ENCODE data around the gene MPP4. TPM values are rescaled to one million over a fixed set of nuclear protein-coding genes. Genes with fewer than 3 reads are reported as not detected.

The MPP4 gene
- total and polyA plus RNA-seq, 9 of the 15 experiments (the other 6 are each of a cell fraction or from before 2014, with no cell fraction given): 0.03 to 0.08 TPM; not detected in 7

DNA sequence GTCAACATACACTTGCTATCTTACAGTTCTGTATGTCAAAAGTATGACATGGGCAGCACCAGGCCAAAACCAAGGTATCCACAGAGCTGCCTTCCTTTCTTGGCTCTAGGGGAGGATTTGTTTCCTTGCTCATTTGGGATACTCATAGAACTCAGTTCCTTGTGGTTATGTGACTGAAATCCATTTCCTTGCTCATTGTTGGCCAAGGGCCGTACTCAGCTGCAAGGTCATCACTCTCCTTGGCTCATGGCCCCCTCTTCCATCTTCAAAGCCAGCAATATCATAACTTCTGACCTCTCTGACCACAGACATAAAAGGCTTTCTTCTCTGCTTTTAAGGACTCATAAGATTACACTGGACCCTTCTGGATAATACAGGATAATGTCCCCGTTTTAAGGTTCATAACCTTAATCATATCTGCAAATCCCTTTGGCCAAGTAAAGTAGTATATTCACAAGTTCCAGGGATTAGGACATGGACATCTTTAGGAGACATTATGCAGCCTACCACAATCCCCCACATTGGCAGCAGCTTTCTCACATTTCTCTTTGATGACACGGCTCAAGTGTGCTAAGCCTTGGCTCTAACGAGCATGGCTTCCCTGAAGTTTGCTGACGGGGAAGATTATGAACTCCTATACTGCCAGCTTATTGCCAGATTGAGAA is 76.0 kb downstream of the MPP4 start (continued):
- TF ChIP-seq SMAD1 (IDR thresholded peaks at IDR 0.05; ENCODE audit: low read depth, low read length, partially characterized antibody) (no peak), ZEB2 (IDR thresholded peaks at IDR 0.05) (no peak), NBN (IDR thresholded peaks at IDR 0.05; ENCODE audit: low read depth) (no peak), HDAC2 (IDR thresholded peaks at IDR 0.05) (no peak), TRIM24 (IDR thresholded peaks at IDR 0.05) (no peak)

DNA sequence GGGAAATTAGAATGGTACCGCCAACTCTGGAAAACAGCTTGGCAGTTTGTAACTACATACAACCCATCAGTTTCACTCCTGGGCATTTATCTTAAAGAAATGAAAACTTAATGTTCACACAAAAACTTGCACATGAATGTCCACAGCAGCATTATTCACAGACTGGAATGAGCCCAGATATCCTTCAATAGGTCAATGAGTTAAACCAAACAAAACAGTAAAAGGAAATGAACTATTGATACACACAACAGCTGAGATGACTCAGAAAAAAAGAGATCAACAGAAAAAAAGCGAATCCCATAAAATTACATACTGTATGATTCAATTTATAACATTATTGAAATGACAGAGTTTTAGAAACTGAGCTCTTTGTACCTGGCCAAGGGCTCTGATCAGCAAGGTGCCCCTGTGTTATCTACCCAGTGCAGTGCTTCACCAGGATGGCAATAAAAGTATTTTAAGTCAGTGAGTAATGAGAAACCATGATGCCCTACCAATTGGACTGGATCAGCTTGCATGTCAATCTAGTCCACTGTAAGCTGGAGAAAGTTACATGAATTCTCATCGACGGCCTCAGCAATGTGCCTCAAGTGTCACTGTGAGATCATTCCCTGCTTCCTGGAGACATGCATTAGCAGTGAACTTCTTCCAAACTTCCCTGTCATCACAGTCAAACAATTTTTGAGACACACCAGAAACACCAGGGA is 77.0 kb downstream of the MPP4 start:
- no peaks in the 10 kb centered on the region for H3K36me3 ChIP-seq (ENCODE audit: control insufficient read depth, insufficient read depth, low read length)
- no peak overlapping the region for H3K9ac ChIP-seq (ENCODE audit: insufficient read depth in 1 of 2, low read depth in 2 of 2, low read length in 2 of 2)
- H3K79me2 ChIP-seq (ENCODE audit: control insufficient read depth, insufficient read depth, low read length): no peaks in the 10 kb centered on the region
- 68% methylated on average over 4 of the region's 4 CpGs for WGBS (ENCODE audit: insufficient coverage, low coverage, missing lambda C conversion rate)
- POLR2A ChIA-PET: interaction anchor here (0.9 kb wide), 1 partner anchor 11 kb away, joined by 3 read pairs; no protein-coding TSS in a partner anchor
- H3K4me2 ChIP-seq (ENCODE audit: insufficient read depth, low read length): no peak overlapping the region
- H3K9me3 ChIP-seq (replicated peaks; ENCODE audit: control insufficient read depth, insufficient read depth, low read depth, low read length): no peaks in the 10 kb centered on the region
- no peaks in the 10 kb centered on the region for H3K9me1 ChIP-seq (ENCODE audit: control insufficient read depth, insufficient read depth, low read length)
- in situ Hi-C loops (cut with MboI): no loop called here
- no TSS peak for BruUV-seq (replicated peaks)
- no peak overlapping the region for H3K27ac ChIP-seq (ENCODE audit: extremely low read depth, low read depth, low read length)
- H3K4me3 ChIP-seq: no peak overlapping the region
- ATAC-seq (no peak), FAIRE-seq (no peak), DNase-seq (ENCODE audit: extremely low read depth in 1 of 4, low spot score in 3 of 4) (no peak)
- no peak overlapping the region for H2AFZ ChIP-seq (ENCODE audit: low read depth, low read length)
- no peaks in the 10 kb centered on the region for H3K27me3 ChIP-seq (ENCODE audit: control insufficient read depth in 2 of 2, insufficient read depth in 2 of 2, low read length in 2 of 2)
- no peaks in the 10 kb centered on the region for H4K20me1 ChIP-seq (replicated peaks; ENCODE audit: control insufficient read depth, insufficient read depth, low read length)
- CTCF ChIA-PET (ENCODE audit: low intra/inter-chr PET ratio): no interaction called here
- peaks cover 0 to 7% of the 10 kb centered on the region in 2 experiments; a peak in 2 of 5 replicates for H3K4me1 ChIP-seq (replicated peaks in 1 of 2; ENCODE audit: control insufficient read depth in 2 of 2, insufficient read depth in 2 of 2, low read length in 2 of 2)
- intact Hi-C loops (cut with micrococcal nuclease): no loop called here
- no peak for TF ChIP-seq ZNF395 (CRISPR knock-in tag; IDR thresholded peaks at IDR 0.05)
- no peak for TF ChIP-seq IRF1 (CRISPR knock-in tag; IDR thresholded peaks at IDR 0.05; ENCODE audit: borderline replicate concordance)
- TF ChIP-seq ZNF318 (IDR thresholded peaks at IDR 0.05; ENCODE audit: borderline replicate concordance in 1 of 2, low read depth in 1 of 2): no peak
- TF ChIP-seq BHLHE40 (IDR thresholded peaks at IDR 0.05; ENCODE audit: low read length): no peak

All from K562 (cell line).